Endometrium (tissue), 2 donors: ENCODE measurements around the gene ENAH.

Experiments
- FAIRE-seq: peaks from 2 replicates; lab custom pipeline; 2012; peaks lifted over from hg19 to GRCh38; lab: Jason Lieb, UNC
- donor health status: control.
- donor health status: control.

The ENAH gene

GRCh38 chr1:225451340-225451739 lies 201.6 kb downstream of the ENAH start:
- FAIRE-seq: no peak

- FAIRE-seq: no peak
These were observed 202.3 kb downstream of the ENAH start for GRCh38 chr1:225450491-225451191.

- FAIRE-seq: no peak
These were observed 203.1 kb downstream of the ENAH start for GRCh38 chr1:225449774-225450173.

- no peak for FAIRE-seq
These were observed 203.7 kb downstream of the ENAH start for GRCh38 chr1:225449261-225449660.

GRCh38 chr1:225448146-225448805 lies 204.6 kb downstream of the ENAH start:
- FAIRE-seq: no peak

- FAIRE-seq: peak; percentile 4
These were observed 205.3 kb downstream of the ENAH start for GRCh38 chr1:225447650-225448089.

GRCh38 chr1:225446981-225447615 lies 205.8 kb downstream of the ENAH start:
- no peak for FAIRE-seq

GRCh38 chr1:225446595-225446960 lies 206.3 kb downstream of the ENAH start:
- no peak for FAIRE-seq

- FAIRE-seq: no peak
These were observed 207.0 kb downstream of the ENAH start for GRCh38 chr1:225445639-225446594.

- no peak for FAIRE-seq
These were observed 210.8 kb downstream of the ENAH start for GRCh38 chr1:225442123-225442505.

GRCh38 chr1:225441314-225442122 lies 211.4 kb downstream of the ENAH start:
- FAIRE-seq: no peak

GRCh38 chr1:225440380-225441221 lies 212.3 kb downstream of the ENAH start:
- no peak for FAIRE-seq

GRCh38 chr1:225437710-225438437 lies 215.0 kb downstream of the ENAH start:
- FAIRE-seq: no peak
